A673 (cell line): ENCODE results near the gene CHIT1. TPM values are rescaled to one million over a fixed set of nuclear protein-coding genes. Genes with fewer than 3 reads are reported as not detected.

Experiments used
- BruUV-seq: library from RNA; stranded (reverse); fragments of 400-500 nt; replicated peaks from 2 replicates; lab custom pipeline; 2021; lab: Mats Ljungman, UMichigan
- CTCF ChIA-PET: fragments of 300-600 bp; sonication (Branson Sonifier 250); formaldehyde crosslinking; loops from one replicate; lab custom pipeline; 2022; ENCODE audit warnings: antibody characterized with exemption; lab: Charles Lee
- POLR2A ChIA-PET: fragments of 300-600 bp; sonication (Branson Sonifier 250); formaldehyde crosslinking; loops from one replicate; lab custom pipeline; 2022; ENCODE audit warnings: antibody characterized with exemption; ENCODE audit not compliant: low non-redundant PET; lab: Charles Lee
- DNase-seq: peaks from one replicate; pipeline ENCODE4 v3.0.0-alpha.2; 2015; ENCODE audit warnings: low spot score
- H3K27ac ChIP-seq: fragments of 200-600 bp; sonication (generic); 2 replicates; pipeline ENCODE4 v1.5.1; 2016; ENCODE audit warnings: mixed run types, low read depth, mild to moderate bottlenecking, mixed read lengths, antibody characterized with exemption, low read length; ENCODE audit not compliant: poor library complexity, severe bottlenecking
- H3K27me3 ChIP-seq: fragments of 200-600 bp; sonication (generic); replicated peaks from 2 replicates; pipeline ENCODE4 v1.6.1; 2017; ENCODE audit warnings: mixed run types, low read depth, mild to moderate bottlenecking, mixed read lengths, antibody characterized with exemption, low read length; ENCODE audit not compliant: insufficient read depth, poor library complexity
- H3K36me3 ChIP-seq: fragments of 200-600 bp; sonication (generic); 2 replicates; pipeline ENCODE4 v1.6.1; 2016; ENCODE audit warnings: mixed run types, mild to moderate bottlenecking, mixed read lengths, antibody characterized with exemption, low read length; ENCODE audit not compliant: insufficient read depth, poor library complexity, severe bottlenecking
- H3K4me1 ChIP-seq: fragments of 200-600 bp; sonication (generic); 2 replicates; pipeline ENCODE4 v1.6.1; 2017; ENCODE audit warnings: mixed run types, mild to moderate bottlenecking, mixed read lengths, antibody characterized with exemption, low read length; ENCODE audit not compliant: insufficient read depth, poor library complexity, severe bottlenecking
- H3K4me3 ChIP-seq: fragments of 200-600 bp; sonication (generic); 2 replicates; pipeline ENCODE4 v1.5.1; 2016; ENCODE audit warnings: low read depth, mixed run types, mild to moderate bottlenecking, mixed read lengths, low read length; ENCODE audit not compliant: poor library complexity, severe bottlenecking
- H3K9me3 ChIP-seq: fragments of 200-600 bp; sonication (generic); 2 replicates; pipeline ENCODE4 v1.6.1; 2016; ENCODE audit warnings: mixed run types, low read depth, mild to moderate bottlenecking, mixed read lengths, antibody characterized with exemption, low read length; ENCODE audit not compliant: poor library complexity, severe bottlenecking
- EZH2 ChIP-seq: fragments of 200-600 bp; sonication (generic); IDR thresholded peaks from 2 replicates; pipeline ENCODE4 v1.6.1; 2017; ENCODE audit warnings: borderline replicate concordance, low read depth, mild to moderate bottlenecking, mixed read lengths, antibody characterized with exemption, low read length; ENCODE audit not compliant: poor library complexity, severe bottlenecking
- intact Hi-C: fragments of 100-400 bp; cut with micrococcal nuclease; formaldehyde crosslinking; loops from one replicate; pipeline ENCODE4 v1.10.0; 2022; ENCODE audit not compliant: unreplicated experiment
- total RNA-seq: library from RNA; stranded (reverse); gene quantifications from 2 replicates; pipeline ENCODE4 v1.2.3, GENCODE V29; 2021
- TF ChIP-seq, protein P1 (sequence below): fragments of 300-800, 200-600 bp; sonication (generic); conservative IDR thresholded peaks from 2 replicates; pipeline ENCODE4 v1.5.1; 2017; ENCODE audit warnings: low read depth, mild to moderate bottlenecking, antibody characterized with exemption, low read length, moderate library complexity, mixed read lengths

CHIT1 gene
- total RNA-seq, 1 experiment from 2014 or later: not detected

DNA sequence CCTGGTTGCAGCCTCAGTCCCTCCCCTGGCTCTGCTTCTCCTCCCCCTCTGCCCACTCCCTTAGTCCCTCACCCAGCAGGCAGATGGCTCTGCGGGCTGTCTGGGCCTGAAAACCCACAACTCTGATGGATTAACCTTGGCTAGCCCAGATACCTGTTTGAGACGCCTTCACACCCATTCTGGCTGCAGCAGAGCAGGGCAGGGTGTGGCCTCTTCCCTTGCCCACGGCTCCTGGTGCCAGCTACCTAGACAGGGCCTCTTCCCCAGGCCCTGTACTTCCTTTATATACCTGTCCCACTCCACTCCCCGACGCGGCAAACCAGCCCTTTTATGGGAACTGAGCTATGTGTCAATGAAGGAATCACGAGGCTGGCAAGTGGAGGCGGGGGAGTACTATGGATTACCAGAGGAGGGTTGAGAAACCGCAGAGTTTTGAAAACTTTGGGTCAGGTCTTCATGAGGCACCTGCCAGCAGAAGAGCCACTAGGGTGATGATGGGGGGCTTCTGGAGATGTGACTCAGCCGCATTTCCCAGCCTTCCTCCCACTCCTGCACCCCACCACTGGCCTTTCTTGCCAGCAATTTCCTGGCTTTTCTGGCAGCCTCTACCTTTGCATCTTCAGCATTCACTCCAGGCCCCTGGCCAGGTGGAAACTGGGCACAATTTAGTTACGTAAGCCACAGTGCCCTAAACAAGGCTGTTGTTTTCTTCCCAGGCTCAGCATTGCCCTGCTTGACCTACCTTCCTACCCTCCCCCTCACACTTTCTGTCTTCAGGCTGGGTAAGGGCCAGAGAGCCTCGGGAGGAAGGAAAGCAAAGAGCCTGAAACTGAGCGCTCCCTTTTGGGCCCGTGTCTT, 42.8 kb downstream of the CHIT1 start, which contains the start of gene CHI3L1:
CHI3L1 (minus strand) TSS at position 259 of the 858 bp plus-strand sequence; CDS start at position 178, 81 bp downstream.
- H3K27me3 ChIP-seq: no peaks in the 10 kb centered on the region
- no peaks in the 10 kb centered on the region for H3K36me3 ChIP-seq
- TF ChIP-seq EZH2: no peak
- TF ChIP-seq, protein P1, sequence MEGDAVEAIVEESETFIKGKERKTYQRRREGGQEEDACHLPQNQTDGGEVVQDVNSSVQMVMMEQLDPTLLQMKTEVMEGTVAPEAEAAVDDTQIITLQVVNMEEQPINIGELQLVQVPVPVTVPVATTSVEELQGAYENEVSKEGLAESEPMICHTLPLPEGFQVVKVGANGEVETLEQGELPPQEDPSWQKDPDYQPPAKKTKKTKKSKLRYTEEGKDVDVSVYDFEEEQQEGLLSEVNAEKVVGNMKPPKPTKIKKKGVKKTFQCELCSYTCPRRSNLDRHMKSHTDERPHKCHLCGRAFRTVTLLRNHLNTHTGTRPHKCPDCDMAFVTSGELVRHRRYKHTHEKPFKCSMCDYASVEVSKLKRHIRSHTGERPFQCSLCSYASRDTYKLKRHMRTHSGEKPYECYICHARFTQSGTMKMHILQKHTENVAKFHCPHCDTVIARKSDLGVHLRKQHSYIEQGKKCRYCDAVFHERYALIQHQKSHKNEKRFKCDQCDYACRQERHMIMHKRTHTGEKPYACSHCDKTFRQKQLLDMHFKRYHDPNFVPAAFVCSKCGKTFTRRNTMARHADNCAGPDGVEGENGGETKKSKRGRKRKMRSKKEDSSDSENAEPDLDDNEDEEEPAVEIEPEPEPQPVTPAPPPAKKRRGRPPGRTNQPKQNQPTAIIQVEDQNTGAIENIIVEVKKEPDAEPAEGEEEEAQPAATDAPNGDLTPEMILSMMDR: no peak
- DNase-seq: no peak
- no TSS peak for BruUV-seq
- POLR2A ChIA-PET: no interaction called here
- no peak within 1 kb of the TSS for H3K4me3 ChIP-seq
- no peak within 1 kb of the TSS for H3K27ac ChIP-seq
- no peaks in the 10 kb centered on the region for H3K9me3 ChIP-seq
- CTCF ChIA-PET: no interaction called here
- H3K4me1 ChIP-seq: no peaks in the 10 kb centered on the region
- intact Hi-C loops: no loop called here

DNA sequence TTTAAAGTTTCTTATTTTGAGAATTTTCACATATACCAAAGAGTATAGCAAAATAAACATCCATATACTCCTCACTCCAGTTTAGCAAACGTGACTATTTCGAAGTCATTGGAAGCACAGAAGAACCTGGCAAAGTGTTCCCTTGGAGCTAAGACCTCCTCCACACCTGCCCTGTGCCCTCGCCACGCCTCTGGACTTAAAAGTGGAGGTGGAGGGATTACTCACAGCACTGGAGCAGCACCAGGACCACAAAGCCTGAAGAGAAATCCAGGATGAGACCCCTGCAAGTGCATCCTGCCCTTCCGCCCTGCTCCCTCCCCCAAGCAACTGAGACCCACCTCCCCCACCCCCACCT, 43.4 kb downstream of the CHIT1 start:
- Histone ChIP-seq H3K27ac (no peak overlapping the region), H3K27me3 (no peaks in the 10 kb centered on the region), H3K4me3 (no peak overlapping the region), H3K36me3 (no peaks in the 10 kb centered on the region), H3K9me3 (no peaks in the 10 kb centered on the region), H3K4me1 (no peaks in the 10 kb centered on the region)
- no peak for TF ChIP-seq EZH2
- TF ChIP-seq, protein P1: no peak
- intact Hi-C loops: no loop called here
- DNase-seq: no peak
- no TSS peak for BruUV-seq
- ChIA-PET CTCF (no interaction called here), POLR2A (no interaction called here)

DNA sequence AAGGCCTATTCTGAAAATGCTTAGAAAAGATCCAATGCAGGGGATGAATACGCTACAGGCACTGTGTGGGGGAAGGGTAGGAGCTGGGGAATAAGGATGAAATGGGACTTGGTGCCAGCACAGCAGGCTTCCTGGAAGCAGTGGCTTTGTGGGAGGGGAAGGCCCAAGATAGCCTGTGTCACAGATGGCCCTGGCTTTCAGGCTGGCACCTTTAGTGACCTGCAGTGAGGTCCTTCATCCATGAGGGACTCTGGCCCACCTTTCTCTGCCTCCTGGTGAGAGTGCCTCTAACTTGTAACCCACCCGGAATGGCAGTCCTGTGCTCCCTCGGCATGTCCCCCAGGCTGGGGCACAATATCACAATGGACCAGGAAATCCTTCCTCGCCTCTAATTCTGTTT, 43.9 kb downstream of the CHIT1 start:
- Histone ChIP-seq H3K9me3 (no peaks in the 10 kb centered on the region), H3K4me1 (no peaks in the 10 kb centered on the region), H3K4me3 (no peak overlapping the region), H3K27ac (no peak overlapping the region), H3K27me3 (no peaks in the 10 kb centered on the region), H3K36me3 (no peaks in the 10 kb centered on the region)
- no peak for DNase-seq
- POLR2A ChIA-PET: no interaction called here
- no TSS peak for BruUV-seq
- TF ChIP-seq EZH2: no peak
- TF ChIP-seq, protein P1: no peak
- CTCF ChIA-PET: interaction anchor here (0.7 kb wide), 1 partner anchor 14 kb away, joined by 3 read pairs; no protein-coding TSS in a partner anchor
- intact Hi-C loops: no loop called here
